Limb (tissue), 2 donors: ENCODE results near the gene TREH.
"Not testable (repeated sequence)": the region's sequence is repeated elsewhere in the genome, so short reads cannot be mapped to it uniquely, and the experiment has no call there.

Experiments
- DNase-seq, 2 donors: peaks; one replicate each; pipeline ENCODE4 v3.0.0-alpha.2; 2016; ENCODE audit errors: extremely low spot score in 2 of 2

The TREH gene

DNA sequence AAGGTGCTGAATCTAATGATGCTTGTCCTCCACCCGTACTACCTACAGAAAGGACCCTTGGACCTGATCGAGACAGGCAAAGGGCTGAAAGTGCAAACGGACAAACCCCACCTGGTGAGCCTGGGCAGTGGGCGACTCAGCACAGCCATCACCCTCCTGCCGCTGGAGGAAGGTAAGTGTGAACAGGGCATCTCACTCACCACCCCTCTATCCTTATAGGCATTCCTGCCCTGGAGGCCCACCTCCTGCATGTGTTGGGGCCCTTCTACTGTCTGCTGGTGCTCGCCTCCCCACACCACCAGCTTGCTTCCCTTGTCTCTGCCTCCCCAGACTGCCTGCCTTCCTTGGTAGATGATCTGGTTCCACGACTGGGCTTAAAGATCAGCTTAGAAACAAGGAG lies 64.9 kb downstream of the TREH start:
- no peak for DNase-seq

DNA sequence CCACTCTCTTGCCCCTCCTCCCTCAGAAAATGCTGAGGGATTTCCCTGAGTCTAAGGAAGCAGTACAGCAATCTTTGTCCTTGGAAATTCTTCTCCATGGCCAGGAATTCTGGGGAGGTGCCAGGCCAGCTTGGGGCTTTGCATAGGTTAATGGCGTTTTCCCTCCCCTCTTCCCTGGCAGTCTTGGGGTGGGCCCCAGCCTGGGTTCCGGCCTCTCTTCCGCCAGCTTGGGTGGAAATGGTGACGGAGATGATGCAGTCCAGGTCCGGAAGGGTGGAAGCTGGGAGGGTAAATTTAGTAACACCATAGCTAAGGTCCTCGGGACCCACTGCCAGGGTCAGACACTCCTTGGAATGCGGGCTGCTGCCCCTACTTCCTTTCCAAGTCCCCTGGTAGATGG lies 67.1 kb downstream of the TREH start:
- peak; percentile 19 to 54 for DNase-seq

DNA sequence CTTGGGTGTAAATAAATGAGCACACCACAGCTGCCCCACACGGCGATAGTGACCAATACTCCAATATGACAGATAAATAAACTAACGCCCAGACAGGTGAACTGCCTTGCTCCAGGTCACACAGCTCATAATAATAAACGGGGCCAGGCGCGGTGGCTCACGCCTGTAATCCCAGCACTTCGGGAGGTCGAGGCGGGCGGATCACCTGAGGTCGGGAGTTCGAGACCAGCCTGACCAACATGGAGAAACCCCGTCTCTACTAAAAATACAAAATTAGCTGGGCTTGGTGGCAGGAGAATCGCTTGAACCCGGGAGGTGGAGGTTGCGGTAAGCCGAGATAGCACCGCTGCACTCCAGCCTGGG lies 68.0 kb downstream of the TREH start:
- not testable (repeated sequence) for DNase-seq

DNA sequence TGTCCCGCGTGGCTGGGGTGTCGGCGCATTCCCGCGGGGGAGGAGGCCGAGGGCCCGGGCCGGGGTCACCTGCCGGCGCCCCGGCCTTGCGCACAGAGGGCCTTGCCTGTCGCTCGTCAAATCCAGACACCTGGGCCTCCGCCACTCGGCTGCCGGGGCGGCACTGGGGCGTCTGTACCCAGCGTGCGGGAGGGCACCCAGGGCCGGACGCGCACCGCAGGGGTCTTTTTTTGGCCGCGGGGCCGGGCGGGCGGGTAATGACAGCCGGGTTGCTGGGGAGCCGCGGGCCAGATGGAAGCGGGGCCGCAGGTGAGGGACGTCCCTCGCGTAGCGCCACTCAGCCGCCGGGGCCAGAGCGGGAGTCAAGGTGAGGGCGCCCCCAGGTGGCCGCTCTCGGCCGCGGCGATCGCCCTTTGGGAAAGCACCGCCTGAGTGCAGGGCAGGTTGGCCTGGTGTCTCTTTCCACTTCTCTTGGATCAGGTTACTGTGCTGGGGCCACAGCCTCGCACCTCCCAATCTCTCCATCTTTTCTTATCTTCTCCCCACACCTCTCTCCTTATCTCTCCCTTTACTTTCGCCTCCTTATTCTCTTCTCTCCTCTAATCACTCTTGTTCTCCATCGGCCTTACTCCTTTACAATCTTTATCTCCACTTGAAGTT lies 68.5 kb downstream of the TREH start:
- DNase-seq = peak; percentile 51 to 88

DNA sequence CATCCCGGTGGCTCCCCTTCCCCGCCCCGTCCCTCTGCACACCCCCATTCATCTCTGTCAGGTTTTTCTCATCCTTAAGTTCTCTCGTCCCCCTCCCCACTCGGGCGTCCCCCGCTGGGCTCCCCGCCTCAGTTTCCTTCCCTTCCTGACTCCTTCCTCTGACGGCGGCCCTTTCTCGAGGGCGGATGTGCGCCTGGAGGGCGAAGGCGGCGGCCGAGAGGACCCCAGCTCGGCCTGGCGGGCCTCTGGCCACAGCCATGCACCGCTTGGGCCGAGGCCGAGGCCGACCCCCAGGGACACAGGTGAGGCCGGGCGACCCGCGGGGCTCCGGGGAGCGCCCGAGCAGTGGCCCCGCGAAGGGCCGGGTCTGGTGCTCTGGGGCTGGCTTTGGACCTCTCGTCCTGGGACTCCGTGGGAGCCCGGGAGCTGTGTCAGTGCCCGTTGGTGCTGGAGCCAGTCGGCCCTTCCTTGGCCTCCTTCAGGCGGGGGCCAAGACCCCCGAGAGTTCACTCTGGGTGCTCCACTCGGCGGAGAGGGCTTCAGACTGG lies 69.2 kb downstream of the TREH start:
- no peak for DNase-seq

DNA sequence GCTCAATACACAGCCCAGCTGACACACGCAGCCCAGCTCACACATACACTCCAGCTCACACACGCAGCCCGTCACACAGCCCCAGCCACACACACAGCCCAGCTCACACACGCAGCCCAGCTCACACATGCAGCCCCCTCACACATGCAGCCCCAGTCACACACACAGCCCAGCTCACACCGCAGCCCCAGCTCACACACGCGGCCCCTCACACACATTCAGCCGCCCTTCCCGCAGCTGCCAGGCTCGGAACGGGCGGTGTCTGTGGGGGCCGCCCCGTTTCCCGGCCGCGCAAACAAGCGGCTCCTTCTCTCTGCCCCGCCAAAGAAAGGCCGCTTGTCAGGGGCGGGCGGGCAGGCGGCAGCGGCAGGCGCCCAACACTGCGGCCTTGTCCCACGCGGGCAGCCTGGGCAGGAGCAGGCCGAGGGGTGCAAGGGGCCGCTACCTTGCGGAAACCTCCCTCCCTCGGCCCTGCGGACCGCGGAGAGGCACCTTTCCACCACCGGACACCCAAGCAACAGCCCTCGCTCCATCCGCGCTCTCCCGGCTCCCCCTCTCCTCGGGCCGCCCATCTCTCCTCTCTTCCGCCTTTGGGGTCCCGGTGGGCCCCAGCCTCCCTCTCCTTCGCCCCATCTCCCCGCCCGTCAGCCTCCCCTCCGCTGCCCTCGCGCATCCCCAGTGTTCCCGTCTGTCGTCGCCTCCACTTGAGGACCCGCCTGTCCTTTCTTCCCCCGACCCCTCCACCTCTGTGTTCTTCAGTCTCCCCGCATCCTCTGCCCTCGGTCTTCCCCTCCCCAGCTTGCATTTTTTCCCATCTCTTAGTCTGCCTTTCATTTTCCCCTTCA lies 69.8 kb downstream of the TREH start:
- DNase-seq = peak in 1 of 2 donors; percentile 76

DNA sequence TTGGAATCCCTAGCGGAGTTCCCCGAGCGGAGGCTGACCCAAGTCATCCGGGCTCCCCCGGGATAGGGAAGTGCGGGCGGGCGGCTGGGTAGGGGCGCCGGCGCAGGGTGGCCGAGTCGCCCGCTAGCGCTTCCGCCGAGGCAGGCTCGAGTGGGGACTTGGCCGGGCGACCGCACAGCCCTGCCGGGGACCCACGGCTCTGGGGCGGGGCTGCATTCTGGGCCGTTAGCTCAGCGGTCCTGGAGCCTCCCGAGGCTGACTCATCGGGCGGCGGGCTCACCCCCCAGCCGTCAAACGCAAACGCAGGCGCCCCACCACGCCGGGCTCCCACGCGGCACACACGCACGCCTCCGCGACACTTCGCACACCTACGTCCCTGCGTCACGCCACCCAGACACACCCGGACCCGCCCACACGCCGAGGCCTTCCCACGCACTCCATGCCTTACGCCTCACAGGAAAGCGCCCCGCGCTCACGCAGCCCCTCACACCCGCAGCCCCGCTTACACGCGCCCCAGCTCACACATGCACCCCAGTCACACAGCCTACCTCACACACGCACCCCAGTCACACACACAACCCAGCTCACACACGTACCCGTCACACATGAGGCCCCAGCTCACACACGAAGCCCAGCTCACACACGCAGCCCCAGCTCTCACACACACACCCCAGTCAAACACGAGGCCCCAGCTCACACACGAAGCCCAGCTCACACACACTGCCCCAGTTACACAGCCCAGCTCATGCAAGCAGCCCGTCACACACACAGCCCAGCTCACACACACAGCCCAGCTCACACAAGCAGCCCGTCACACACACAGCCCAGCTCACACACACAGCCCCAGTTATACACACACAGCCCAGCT lies 70.9 kb downstream of the TREH start:
- DNase-seq = peak; percentile 10 to 75

DNA sequence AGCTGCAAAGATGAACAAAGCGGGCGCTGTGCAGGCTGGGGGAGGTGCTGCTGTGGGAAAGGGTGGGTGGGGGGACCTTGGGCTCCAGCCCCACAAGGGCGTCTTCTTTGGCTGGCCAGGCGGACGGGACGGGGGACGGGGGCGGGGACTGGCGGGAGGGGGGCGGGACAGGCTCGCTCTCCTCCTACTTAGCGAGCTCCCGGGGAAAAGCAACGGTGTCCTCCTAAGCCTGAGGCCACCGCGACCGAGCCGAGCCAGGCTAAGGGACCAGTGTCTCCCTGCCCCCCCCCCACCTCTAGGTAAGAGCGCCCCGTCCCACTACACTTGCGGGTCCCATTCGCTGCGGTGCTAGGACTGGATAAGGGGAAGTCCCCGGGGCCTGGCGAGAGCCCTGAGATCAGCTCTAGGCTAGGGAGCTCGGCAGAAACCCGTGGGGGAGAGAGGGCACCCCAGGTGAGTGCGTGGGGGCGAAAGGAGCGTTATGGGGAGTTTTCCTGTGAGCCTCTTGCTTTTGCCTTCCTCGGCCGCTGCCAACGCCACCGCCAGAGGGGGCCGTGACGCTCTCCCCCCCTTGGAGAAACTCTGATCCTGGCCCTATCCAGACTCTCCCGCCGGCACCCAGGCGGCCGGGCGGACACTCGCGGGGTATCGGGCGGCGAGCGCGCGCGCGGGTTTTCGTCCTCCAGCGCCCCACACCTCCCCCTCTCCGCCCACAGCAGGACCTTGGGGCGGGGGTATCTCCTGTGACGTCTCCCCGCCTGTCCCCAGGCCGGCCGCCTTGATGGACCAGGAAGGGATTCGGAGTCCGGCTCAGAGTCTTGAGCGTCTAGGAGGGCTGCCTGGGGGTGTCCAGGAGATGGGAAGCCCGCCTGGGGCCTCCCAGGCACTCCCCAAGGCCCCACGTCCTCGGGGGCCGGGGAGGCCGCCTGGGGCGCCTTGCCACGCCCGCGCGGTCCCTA lies 71.8 kb downstream of the TREH start, which contains the start of gene PHLDB1:
Gene PHLDB1, plus strand, starts transcription at position 215 of the 959 bp plus-strand sequence. CDS start 6,222 bp downstream, outside the sequence.
- DNase-seq = peak; percentile 62 to 84
